Measurements from ENCODE around the gene GRK3.
"Not testable (repeated sequence)": the region's sequence is repeated elsewhere in the genome, so short reads cannot be mapped to it uniquely, and the experiment has no call there.

The GRK3 gene

DNA sequence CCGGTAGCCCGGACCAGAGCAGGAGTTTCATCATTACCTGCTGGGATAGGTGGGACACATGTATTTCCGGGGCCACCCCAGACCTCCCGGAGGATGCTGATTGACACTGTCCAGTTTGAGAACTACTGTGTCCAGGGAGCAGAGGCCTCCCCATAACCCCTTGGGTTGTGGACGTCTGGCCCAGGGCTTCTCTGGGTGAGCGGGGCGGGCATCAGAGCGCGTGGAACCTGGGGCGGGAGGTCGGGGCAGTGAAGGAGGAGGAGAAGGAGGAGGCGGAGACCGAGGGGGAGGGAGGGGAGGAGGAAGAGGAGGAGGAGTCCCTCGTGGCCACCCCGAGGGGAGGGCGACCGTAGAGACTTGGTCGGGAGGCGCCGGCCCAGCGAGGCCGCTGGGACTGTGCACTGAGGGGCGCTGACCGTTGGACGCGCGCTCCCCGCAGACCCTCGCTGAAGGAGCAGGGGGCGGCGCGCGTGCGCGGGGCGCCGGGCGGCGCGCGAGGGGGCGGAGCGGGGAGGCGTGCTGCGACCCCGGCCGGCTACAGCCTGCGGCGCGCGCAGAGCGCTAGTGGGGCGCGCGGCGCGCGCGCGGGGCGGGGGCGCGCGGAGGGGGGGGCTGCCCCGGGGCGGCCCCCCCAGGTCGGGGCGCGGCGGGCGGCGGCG is at the start of gene GRK3:
GRK3 (plus strand) TSS at position 356 of the 659 bp plus-strand sequence. CDS start 366 bp downstream, outside the sequence.
- in situ Hi-C loops (cut with MboI; ENCODE audit: low sequenced_read_pairs) = no loop called here

DNA sequence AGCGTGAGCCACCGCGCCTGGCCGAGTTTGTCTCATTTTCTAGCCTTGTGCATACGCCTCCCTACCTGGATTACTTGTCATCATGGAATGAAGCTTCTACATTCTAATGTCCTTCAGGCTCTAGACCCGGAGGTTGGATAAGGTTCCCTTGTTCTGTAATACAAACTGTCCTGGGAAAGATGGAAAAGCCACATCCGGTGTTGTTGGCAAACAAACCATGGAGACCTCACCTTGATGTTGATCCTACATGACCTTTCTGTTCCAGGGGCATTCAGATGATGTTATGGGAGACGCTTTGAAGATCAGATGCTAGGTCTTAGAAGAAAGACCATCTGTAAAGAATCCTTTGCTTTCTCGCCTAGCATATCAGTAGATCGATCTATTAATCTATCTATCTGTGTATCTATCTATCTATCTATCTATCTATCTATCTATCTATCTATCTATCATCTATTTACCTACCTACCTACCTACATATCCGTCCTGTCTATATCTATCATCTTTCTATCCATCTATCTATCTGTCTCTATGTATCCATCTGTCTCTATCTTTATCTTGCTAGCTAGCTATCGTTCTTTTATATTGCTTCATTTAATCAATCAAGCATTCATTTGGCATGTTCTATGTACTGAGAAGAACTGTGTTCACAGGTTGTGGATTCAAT is 46.3 kb upstream of the GRK3 start:
- in situ Hi-C loops (cut with MboI; ENCODE audit: low sequenced_read_pairs) = no loop called here

- in situ Hi-C loops (cut with MboI; ENCODE audit: low sequenced_read_pairs) = no loop called here
Observed at GRCh38 chr22:25525376-25525775, 39.1 kb upstream of the GRK3 start.

DNA sequence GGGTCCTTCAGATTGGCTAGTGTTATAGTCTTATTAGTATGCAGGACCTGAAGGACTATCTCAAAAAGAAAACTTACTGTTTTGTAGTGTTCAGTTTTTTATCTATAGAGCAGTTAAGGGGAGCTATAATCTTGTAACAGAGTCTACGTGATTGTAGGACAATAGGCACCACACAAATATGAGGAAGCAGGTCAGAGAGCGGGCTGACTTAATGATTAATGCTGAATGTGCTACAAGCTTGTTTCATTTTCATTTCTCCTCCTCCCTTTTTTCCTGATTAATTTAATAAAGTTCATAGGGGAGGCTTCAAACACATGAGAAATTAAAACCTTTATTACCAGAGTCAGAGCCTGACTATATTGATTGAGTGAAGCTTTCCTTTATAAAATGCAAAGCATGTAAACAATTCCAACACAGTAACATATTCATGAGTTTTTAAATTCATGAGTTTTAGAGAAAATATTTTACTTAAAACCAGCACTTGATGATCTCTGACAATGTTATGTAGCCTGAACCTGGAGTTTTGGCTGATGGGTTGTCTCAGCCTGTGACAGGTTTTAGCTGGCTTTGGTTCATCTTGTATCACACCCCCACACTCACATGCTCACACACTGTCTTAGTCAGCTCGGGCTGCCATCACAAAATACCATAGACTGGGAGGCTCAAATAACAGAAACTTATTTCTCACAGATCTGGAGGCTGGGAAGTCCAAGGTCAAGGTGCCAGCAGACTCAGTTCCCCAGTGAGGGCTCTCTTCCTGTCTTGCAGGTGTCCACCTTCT is 38.5 kb upstream of the GRK3 start:
- in situ Hi-C loops (cut with MboI; ENCODE audit: low sequenced_read_pairs) = not testable (repeated sequence)

DNA sequence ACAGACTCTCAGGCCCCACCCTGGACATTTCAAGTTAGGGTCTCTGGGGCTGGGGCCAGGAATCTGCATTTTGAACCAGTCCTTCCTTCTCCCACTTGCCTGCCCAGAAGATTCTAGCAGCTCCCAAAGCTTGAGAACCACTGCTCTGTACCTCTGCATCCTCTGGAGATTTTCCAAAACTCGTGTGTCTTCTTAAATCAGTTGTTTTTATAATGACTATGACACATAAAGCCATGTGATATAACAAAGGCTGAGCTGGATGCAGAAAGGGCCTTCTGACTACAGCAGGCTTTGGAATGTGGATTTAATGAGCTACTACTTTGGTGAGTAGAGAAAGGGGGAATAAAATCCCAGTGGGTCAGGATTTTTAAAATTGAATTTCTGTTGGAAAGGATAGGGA is 37.5 kb upstream of the GRK3 start:
- in situ Hi-C loops (cut with MboI; ENCODE audit: low sequenced_read_pairs) = not testable (repeated sequence)

GRCh38 chr22:25528068-25528467 is 36.4 kb upstream of the GRK3 start:
- in situ Hi-C loops (cut with MboI; ENCODE audit: low sequenced_read_pairs) = not testable (repeated sequence)

GRCh38 chr22:25529059-25529458 is 35.4 kb upstream of the GRK3 start:
- in situ Hi-C loops (cut with MboI; ENCODE audit: low sequenced_read_pairs) = not testable (repeated sequence)

DNA sequence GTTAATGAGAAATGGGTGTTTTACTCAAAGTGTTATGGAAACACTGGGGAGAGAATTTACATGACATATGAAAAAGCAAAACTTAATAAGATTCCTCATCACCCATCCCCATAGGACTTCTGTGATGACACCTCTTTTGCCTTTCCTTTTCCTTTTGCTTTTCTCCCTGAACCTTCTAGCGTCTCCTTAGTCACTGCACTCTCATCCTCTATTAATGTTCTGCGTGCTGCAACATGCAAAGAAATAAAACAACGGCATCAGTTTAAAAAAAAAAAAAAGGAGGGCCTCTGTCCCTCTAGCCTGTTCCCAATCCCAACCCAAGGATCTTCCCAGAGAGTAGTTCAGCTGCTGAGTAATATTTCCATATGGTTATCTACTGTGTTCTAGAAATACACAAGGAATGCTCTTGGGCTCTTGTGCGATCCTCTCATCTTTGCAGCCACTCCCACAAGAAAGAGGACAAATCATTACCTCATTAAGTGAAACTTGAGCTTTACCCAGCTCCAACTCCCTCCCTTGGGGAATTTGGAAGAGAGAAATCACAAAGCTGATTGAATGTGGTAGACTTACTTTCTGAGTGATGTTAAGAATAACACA is 34.8 kb upstream of the GRK3 start:
- in situ Hi-C loops (cut with MboI; ENCODE audit: low sequenced_read_pairs) = not testable (repeated sequence)

DNA sequence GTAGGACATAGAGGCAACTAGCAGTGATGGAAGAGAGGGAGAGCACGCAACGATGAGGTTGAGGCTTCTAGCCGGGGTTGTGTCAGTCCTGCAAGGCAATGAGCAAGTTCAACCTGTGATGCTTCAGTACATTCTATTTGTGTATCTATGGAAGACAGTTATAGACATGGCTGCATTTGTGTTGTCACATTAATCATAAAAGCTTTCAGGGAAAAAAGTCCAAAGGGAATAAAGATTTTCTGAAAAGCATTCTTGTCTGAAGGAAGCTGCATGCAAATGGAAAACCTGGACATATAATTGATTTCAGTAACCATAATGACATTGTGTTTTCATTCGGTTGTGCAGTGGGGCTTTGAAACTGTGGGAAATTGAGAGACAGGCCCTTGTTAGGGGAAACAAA is 32.8 kb upstream of the GRK3 start:
- in situ Hi-C loops (cut with MboI; ENCODE audit: low sequenced_read_pairs) = not testable (repeated sequence)

- in situ Hi-C loops (cut with MboI; ENCODE audit: low sequenced_read_pairs) = no loop called here
Observed at GRCh38 chr22:25534724-25535123, 29.8 kb upstream of the GRK3 start.

- in situ Hi-C loops (cut with MboI; ENCODE audit: low sequenced_read_pairs) = no loop called here
Observed at GRCh38 chr22:25536589-25536988, 27.9 kb upstream of the GRK3 start.

DNA sequence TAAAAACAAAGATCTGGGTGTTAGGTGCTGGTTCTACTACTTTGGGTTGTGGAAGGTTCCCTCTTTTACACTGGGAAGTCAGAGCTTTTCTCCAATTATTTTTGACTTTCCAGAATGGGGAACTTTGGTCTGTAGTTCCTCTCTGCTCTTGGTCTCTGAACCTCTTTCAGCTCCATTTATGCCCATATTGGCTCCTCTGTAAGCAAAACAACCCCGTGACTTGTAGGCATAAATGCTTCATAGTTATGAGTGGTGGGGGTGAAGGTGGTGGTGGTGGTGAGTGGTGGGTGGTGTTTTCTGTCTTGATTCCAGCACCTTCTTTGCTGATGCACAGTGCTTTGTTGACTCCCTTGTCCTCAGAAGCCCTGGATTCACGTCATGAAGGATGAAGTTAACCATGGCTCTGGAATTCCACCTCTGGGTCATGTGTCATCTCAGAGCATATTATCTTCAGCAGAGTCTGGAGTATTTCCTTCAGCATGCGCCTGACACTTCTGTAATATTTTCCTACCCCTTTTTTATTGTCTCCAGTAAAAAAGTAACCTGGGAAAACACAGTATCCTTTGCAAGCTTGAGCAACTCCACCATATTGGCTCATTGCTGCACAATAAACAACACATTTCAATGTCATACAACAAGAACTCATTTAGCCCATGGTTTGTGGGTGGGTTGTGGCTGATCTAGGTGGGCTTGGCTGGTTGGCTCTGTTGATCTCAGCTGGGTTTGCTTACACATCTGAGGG is 24.1 kb upstream of the GRK3 start:
- in situ Hi-C loops (cut with MboI; ENCODE audit: low sequenced_read_pairs) = no loop called here

DNA sequence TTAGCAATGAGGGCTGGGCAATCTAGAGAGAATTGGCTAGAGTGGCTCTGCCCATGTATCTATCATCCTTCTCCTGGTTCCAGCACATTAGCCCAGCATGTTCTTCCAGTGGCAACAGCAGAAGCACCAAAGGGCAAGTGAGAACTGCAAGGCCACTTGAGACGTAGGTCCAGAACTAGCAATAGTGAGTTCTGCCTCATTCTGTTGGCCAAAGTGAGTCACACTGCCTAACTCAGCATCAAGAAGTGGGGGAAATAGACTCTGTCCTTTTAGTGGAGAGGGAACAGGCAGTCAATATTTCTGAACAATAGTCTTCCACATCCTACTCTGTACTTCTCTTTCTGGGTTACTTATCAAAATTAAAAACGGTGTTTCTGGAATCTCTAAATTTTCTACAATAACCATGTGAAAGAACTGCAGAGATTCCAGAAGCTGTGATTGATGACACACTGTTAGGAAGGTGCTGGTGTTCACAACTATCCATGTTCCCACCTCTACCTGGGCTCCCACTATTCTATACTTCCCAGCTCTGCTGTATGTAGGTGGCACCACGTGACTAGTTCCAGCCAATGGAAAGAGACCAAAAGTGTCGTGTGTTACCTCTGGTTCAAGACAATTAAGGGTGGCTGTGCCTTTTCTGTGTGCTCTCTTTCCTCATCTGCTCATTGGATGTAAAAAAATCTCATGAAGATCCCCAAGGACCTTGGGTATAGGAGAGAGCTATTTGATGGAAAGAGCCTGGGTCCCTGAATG is 23.4 kb upstream of the GRK3 start:
- in situ Hi-C loops (cut with MboI; ENCODE audit: low sequenced_read_pairs) = no loop called here

DNA sequence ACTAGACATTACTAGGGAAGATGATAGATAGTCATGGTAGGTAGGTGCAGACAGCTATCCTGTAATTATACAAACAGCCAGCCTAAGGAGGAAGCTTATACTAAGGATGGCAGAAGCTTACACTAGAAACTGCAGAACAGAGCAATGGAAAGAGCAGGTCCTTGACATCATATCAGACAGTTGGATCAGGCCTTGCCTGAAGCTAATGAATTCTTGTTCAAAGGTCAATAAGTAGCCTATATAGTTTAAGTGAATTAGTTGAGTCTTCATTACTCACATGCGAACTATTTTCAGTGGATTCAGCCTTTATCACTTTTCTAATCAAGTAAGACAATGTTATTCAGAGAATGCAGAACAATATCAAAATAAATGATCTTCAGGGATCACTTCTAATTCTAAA is 22.3 kb upstream of the GRK3 start:
- in situ Hi-C loops (cut with MboI; ENCODE audit: low sequenced_read_pairs) = no loop called here

- in situ Hi-C loops (cut with MboI; ENCODE audit: low sequenced_read_pairs) = no loop called here
Observed at GRCh38 chr22:25542720-25543402, 21.6 kb upstream of the GRK3 start.

DNA sequence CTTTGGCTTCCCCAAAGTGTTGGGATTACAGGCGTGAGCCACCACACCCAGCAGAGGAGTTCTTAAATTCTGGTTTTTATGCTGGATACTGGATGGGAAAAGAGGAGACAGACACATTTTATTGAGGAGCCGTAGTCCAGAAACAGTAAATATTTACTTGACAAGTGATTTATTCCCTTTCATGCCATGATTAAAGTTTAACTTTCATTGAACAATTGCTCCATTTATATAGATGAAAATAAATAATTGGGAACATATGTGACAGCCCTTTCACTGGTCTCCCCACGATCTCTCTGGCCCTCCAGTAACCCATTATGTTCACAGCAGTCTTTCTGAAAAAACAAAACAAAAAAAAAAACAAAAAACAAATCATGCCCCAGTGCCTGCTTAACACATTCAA is 19.3 kb upstream of the GRK3 start:
- in situ Hi-C loops (cut with MboI; ENCODE audit: low sequenced_read_pairs) = no loop called here

GRCh38 chr22:25545672-25546071 is 18.8 kb upstream of the GRK3 start:
- in situ Hi-C loops (cut with MboI; ENCODE audit: low sequenced_read_pairs) = no loop called here

- in situ Hi-C loops (cut with MboI; ENCODE audit: low sequenced_read_pairs) = no loop called here
Observed at GRCh38 chr22:25546242-25546641, 18.2 kb upstream of the GRK3 start.

DNA sequence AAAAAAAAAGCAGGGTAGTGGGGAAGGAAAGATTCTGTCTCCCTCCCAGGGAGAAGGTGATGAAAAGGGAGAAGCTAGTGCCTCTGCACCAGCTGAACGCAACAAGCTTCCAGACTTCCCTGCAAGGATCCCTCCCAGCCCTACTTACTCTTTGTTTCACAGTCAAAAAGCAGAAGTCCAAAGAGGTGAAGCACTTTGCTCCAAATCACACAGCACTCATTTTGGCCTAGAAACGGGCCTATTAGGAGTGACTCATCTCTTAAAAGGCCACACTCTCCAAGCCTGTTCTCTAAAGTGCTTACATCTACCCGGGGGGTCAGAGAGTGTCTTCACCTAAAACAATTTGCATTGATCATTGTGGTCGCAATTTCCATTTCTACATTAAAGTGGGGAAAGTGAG is 17.7 kb upstream of the GRK3 start:
- in situ Hi-C loops (cut with MboI; ENCODE audit: low sequenced_read_pairs) = no loop called here

All from HL-60/S4 treated with phorbol 12-myristate 13-acetate at 8.2 ng/mL for 4 days and 3 days (cell line).